ENCODE measurements around the gene LRRN2.

DNA sequence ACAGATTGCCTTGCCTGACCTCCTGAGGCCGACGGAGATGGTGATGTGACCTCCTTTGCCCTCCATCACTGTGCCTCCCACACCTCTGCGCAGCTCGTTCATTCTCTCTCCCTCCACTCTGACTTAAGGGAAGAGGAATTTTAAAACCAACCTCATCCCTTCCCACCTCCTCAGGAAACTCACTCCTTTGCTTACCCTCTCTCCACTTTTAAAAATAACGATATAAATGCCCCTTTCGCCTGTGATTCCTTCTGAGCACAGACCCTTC, 21.2 kb downstream of the LRRN2 start:
- TF ChIP-seq POLR2A (IDR thresholded peaks at IDR 0.05; ENCODE audit: low read length) (no peak), GATA1 (IDR thresholded peaks at IDR 0.05; ENCODE audit: low read depth, low read length) (no peak)
